Prostate gland (tissue), 2 donors: ENCODE data around the gene WFIKKN2. TPM values are rescaled to one million over a fixed set of nuclear protein-coding genes. Genes with fewer than 3 reads are reported as not detected.

Source experiments
- DNase-seq: peaks from one replicate; pipeline ENCODE4 v3.0.0-alpha.2; 2019; ENCODE audit warnings: low spot score
- H3K27ac ChIP-seq, 2 donors: fragments of 200-600 bp; sonication (generic); 2 replicates each; pipeline ENCODE4 v1.5.1; 2017 to 2019
- H3K27me3 ChIP-seq: fragments of 200-600 bp; sonication (generic); replicated peaks from 2 replicates; pipeline ENCODE4 v1.5.1; 2019; ENCODE audit not compliant: insufficient read depth
- H3K36me3 ChIP-seq, 2 donors: fragments of 200-600 bp; sonication (generic); 1 replicate in 1 of 2; 2 replicates in 1 of 2; pipeline versions ENCODE4 v1.5.1 to v1.8.1; 2017 to 2019
- H3K4me1 ChIP-seq: fragments of 200-600 bp; sonication (generic); replicated peaks from 2 replicates; pipeline ENCODE4 v1.5.1; 2019
- H3K4me3 ChIP-seq, 2 donors: fragments of 200-600 bp; sonication (generic); 2 replicates each; pipeline ENCODE4 v1.5.1; 2017 to 2019
- H3K9me3 ChIP-seq: fragments of 200-600 bp; sonication (generic); 2 replicates; pipeline ENCODE4 v1.5.1; 2017
- POLR2A ChIP-seq: fragments of 450-650 bp; IDR thresholded peaks from one replicate; pipeline ENCODE4 v1.6.1; 2016; ENCODE audit warnings: antibody characterized with exemption, mild to moderate bottlenecking
- POLR2AphosphoS5 ChIP-seq: sonication (generic); formaldehyde crosslinking; IDR thresholded peaks from one replicate; pipeline ENCODE4 v1.6.1; 2017; ENCODE audit warnings: antibody characterized with exemption
- WGBS: methylation state at CpG from one replicate; pipeline ENCODE4 v1.1.5; 2018; 5-methylcytosine and 5-hydroxymethylcytosine counted together
- intact Hi-C: fragments of 100-400 bp; cut with DNase I; formaldehyde crosslinking; loops from one replicate; pipeline ENCODE4 v1.14.2; 2022
- total RNA-seq, 2 donors: library from RNA; depleted of rRNA; stranded (reverse); fragments of >200 nt; gene quantifications; one replicate each; pipeline ENCODE4 v1.1.0, GENCODE V29; 2016
- TF ChIP-seq, protein P1 (sequence below), 4 experiments: fragments of 200-600 bp in 2 of 4; fragments of 450-650 bp in 2 of 4; sonication (generic) in 2 of 4; IDR thresholded peaks; 1 replicate in 3 of 4; 2 replicates in 1 of 4; pipeline ENCODE4 v1.5.1; 2016 to 2019; ENCODE audit warnings: antibody characterized with exemption in 4 of 4, mild to moderate bottlenecking in 2 of 4, moderate library complexity in 2 of 4

WFIKKN2 gene
- total RNA-seq, 2 donors from 2014 or later, result 0.18 to 2.4 TPM

DNA sequence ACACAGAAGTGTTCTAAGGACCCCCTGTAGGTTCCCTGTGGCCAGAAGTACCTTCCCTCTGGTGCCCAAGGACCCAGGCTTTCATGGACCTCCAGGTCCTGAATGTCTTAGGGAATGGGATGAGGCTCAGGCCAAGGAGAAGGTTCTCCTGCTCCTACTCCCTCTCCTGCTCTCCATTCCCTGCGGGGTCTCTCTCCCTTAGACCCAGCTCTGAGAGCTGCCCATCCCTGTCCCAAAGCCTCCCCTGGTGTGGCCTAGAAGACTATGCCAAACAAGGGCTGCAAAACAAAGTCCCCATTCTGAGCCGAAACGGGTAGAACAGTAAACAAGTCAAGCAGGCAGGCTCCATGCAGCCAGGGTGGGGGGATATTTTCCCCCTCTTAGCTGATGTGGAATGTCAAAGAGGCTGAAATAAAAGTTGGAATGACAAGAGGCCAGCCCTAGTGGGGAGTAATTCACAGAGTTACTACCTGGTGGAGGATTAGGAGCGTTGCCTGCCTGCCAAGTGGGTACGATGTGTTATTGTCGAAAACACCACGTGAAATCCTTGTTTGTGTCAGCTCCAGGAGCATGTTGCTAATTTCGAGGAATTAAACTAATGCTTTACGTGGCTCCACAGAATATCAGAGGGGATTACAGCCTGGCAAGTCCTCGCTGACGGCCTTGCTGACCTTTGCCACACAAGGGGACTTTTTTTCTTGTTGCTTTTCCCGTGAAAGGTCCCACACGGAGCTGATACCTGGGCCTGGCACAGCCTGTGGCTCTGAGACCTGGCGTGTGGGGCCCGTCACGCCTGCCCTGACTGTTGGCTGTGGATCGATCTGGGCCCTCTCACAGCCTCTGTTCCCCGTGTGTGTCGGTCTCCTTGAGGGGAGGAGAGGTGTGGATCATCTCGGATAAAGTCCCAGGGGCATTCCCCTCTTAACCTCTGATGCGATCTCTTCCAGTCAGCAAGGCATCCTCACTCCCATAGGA, 2.9 kb downstream of the WFIKKN2 start:
- DNase-seq, result no peak
- H3K27me3 ChIP-seq, result no peaks in the 10 kb centered on the region
- H3K4me3 ChIP-seq, result no peak overlapping the region
- 71% methylated on average over 21 of the region's 21 CpGs for WGBS
- H3K27ac ChIP-seq, result no peak overlapping the region
- no peaks in the 10 kb centered on the region for H3K36me3 ChIP-seq
- intact Hi-C loops, result loop anchor here (2.0 kb wide), 1 partner anchor 291 kb away; the partner anchor contains the start of gene SPATA20
- H3K9me3 ChIP-seq, result no peaks in the 10 kb centered on the region
- H3K4me1 ChIP-seq, result no peaks in the 10 kb centered on the region
- no peak for TF ChIP-seq POLR2AphosphoS5
- no peak for TF ChIP-seq POLR2A
- TF ChIP-seq, protein P1, sequence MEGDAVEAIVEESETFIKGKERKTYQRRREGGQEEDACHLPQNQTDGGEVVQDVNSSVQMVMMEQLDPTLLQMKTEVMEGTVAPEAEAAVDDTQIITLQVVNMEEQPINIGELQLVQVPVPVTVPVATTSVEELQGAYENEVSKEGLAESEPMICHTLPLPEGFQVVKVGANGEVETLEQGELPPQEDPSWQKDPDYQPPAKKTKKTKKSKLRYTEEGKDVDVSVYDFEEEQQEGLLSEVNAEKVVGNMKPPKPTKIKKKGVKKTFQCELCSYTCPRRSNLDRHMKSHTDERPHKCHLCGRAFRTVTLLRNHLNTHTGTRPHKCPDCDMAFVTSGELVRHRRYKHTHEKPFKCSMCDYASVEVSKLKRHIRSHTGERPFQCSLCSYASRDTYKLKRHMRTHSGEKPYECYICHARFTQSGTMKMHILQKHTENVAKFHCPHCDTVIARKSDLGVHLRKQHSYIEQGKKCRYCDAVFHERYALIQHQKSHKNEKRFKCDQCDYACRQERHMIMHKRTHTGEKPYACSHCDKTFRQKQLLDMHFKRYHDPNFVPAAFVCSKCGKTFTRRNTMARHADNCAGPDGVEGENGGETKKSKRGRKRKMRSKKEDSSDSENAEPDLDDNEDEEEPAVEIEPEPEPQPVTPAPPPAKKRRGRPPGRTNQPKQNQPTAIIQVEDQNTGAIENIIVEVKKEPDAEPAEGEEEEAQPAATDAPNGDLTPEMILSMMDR (IDR thresholded peaks at IDR 0.05), result no peak

DNA sequence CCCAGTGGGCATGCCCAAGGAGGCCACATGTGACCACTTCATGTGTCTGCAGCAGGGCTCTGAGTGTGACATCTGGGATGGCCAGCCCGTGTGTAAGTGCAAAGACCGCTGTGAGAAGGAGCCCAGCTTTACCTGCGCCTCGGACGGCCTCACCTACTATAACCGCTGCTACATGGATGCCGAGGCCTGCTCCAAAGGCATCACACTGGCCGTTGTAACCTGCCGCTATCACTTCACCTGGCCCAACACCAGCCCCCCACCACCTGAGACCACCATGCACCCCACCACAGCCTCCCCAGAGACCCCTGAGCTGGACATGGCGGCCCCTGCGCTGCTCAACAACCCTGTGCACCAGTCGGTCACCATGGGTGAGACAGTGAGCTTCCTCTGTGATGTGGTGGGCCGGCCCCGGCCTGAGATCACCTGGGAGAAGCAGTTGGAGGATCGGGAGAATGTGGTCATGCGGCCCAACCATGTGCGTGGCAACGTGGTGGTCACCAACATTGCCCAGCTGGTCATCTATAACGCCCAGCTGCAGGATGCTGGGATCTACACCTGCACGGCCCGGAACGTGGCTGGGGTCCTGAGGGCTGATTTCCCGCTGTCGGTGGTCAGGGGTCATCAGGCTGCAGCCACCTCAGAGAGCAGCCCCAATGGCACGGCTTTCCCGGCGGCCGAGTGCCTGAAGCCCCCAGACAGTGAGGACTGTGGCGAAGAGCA, 4.4 kb downstream of the WFIKKN2 start:
- no peaks in the 10 kb centered on the region for H3K4me1 ChIP-seq
- TF ChIP-seq POLR2A (no peak), POLR2AphosphoS5 (no peak)
- TF ChIP-seq, protein P1 (IDR thresholded peaks at IDR 0.05), result no peak
- no peak overlapping the region for H3K27ac ChIP-seq
- H3K9me3 ChIP-seq, result no peaks in the 10 kb centered on the region
- 94% methylated on average over 29 of the region's 29 CpGs for WGBS
- H3K4me3 ChIP-seq, result no peak overlapping the region
- H3K27me3 ChIP-seq, result no peaks in the 10 kb centered on the region
- intact Hi-C loops, result loop anchor here (2.0 to 5.0 kb wide), 3 partner anchors 57 to 357 kb away; partner anchors contain the start of gene SPATA20
- no peak for DNase-seq
- H3K36me3 ChIP-seq, result no peaks in the 10 kb centered on the region

DNA sequence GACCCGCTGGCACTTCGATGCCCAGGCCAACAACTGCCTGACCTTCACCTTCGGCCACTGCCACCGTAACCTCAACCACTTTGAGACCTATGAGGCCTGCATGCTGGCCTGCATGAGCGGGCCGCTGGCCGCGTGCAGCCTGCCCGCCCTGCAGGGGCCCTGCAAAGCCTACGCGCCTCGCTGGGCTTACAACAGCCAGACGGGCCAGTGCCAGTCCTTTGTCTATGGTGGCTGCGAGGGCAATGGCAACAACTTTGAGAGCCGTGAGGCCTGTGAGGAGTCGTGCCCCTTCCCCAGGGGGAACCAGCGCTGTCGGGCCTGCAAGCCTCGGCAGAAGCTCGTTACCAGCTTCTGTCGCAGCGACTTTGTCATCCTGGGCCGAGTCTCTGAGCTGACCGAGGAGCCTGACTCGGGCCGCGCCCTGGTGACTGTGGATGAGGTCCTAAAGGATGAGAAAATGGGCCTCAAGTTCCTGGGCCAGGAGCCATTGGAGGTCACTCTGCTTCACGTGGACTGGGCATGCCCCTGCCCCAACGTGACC, 5.0 kb downstream of the WFIKKN2 start:
- no peak overlapping the region for H3K4me3 ChIP-seq
- DNase-seq, result no peak
- no peaks in the 10 kb centered on the region for H3K4me1 ChIP-seq
- no peaks in the 10 kb centered on the region for H3K27me3 ChIP-seq
- intact Hi-C loops, result loop anchor here (2.0 to 5.0 kb wide), 2 partner anchors 58 to 358 kb away; no protein-coding TSS in a partner anchor
- WGBS, result 93% methylated on average over 27 of the region's 29 CpGs
- TF ChIP-seq POLR2A, result no peak
- TF ChIP-seq, protein P1 (IDR thresholded peaks at IDR 0.05), result no peak
- TF ChIP-seq POLR2AphosphoS5, result no peak
- no peaks in the 10 kb centered on the region for H3K36me3 ChIP-seq
- H3K27ac ChIP-seq, result no peak overlapping the region
- no peaks in the 10 kb centered on the region for H3K9me3 ChIP-seq

DNA sequence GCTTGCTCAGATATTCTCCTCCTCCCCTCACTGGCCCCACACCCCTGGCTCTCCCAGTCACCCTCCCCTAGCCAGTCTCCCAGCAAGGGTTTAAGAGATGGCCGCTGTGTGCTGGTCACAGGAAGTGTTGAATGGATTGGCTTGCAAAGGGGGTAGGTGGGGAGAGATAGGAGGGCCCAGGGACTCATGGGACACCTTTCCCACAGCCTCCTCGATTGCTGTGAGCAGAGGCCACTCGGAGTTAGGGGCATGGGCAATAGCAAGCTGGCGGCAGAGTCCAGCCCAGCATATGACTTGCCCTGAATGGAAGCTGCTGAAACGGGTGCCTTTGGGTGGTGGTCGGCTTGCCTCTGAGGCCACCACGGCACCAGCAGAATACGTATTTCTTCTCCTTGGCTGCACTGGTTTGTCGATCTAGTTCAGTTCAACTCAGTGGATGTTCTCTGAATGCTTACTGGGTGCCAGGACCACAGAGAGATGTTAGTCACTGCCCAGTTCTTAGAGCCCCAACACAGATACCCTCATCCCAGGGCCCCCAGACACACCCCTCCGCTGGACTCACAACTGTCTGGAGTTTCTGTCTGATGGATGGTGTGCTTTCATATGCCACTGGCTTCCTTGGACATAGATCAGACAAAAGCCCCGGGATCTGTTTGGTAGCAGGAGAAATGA, 6.0 kb downstream of the WFIKKN2 start:
- DNase-seq, result no peak
- Histone ChIP-seq H3K9me3 (no peaks in the 10 kb centered on the region), H3K27ac (no peak overlapping the region), H3K4me3 (no peak overlapping the region), H3K36me3 (no peaks in the 10 kb centered on the region), H3K27me3 (no peaks in the 10 kb centered on the region), H3K4me1 (no peaks in the 10 kb centered on the region)
- WGBS, result 80% methylated on average over 11 of the region's 11 CpGs
- intact Hi-C loops, result loop anchor here (2.0 to 5.0 kb wide), 2 partner anchors 59 to 359 kb away; no protein-coding TSS in a partner anchor
- TF ChIP-seq, protein P1 (IDR thresholded peaks at IDR 0.05), result no peak
- TF ChIP-seq POLR2AphosphoS5, result no peak
